Stimulated activated CD4-positive, alpha-beta T cell treated with anti-CD3 and anti-CD28 coated beads, TNF-alpha, amount 100 ng/mL, for 1 hour (primary cell): ENCODE data around the gene RPP21.

Experiments
- DNase-seq, 3 donors: peaks; one replicate each; pipeline ENCODE4 v3.0.0-alpha.2; 2020; ENCODE audit warnings: low read depth in 3 of 3, low spot score in 1 of 3

The RPP21 gene

GRCh38 chr6:30328397-30328796 lies 16.6 kb upstream of the RPP21 start:
- DNase-seq = no peak

GRCh38 chr6:30329331-30329730 lies 15.6 kb upstream of the RPP21 start:
- no peak for DNase-seq

- DNase-seq = no peak
Observed at GRCh38 chr6:30331981-30332380, 13.0 kb upstream of the RPP21 start.

GRCh38 chr6:30334075-30334783 lies 10.7 kb upstream of the RPP21 start:
- DNase-seq = no peak

- DNase-seq = no peak
Observed at GRCh38 chr6:30340589-30341054, 4.3 kb upstream of the RPP21 start.

- no peak for DNase-seq
Observed at GRCh38 chr6:30341218-30341617, 3.7 kb upstream of the RPP21 start.

GRCh38 chr6:30341728-30342127 lies 3.2 kb upstream of the RPP21 start:
- DNase-seq = no peak

GRCh38 chr6:30344191-30344867 lies 627 bp upstream of the RPP21 start:
- no peak for DNase-seq

GRCh38 chr6:30345852-30346251 lies 896 bp downstream of the RPP21 start:
- DNase-seq = no peak

- DNase-seq = no peak
Observed at GRCh38 chr6:30348957-30349356, 4.0 kb downstream of the RPP21 start.

- no peak for DNase-seq
Observed at GRCh38 chr6:30349421-30350177, 4.6 kb downstream of the RPP21 start.

GRCh38 chr6:30350524-30350923 lies 5.6 kb downstream of the RPP21 start:
- DNase-seq = no peak

GRCh38 chr6:30352550-30352949 lies 7.6 kb downstream of the RPP21 start:
- no peak for DNase-seq

- no peak for DNase-seq
Observed at GRCh38 chr6:30355281-30355680, 10.3 kb downstream of the RPP21 start.

- no peak for DNase-seq
Observed at GRCh38 chr6:30356536-30356935, 11.6 kb downstream of the RPP21 start.

- DNase-seq = peak in 2 of 3 donors; percentile 18 to 19
Observed at GRCh38 chr6:30357678-30358540, 13.0 kb downstream of the RPP21 start.

- DNase-seq = no peak
Observed at GRCh38 chr6:30359276-30359675, 14.3 kb downstream of the RPP21 start.

- no peak for DNase-seq
Observed at GRCh38 chr6:30360139-30360538, 15.2 kb downstream of the RPP21 start.

GRCh38 chr6:30361661-30362060 lies 16.7 kb downstream of the RPP21 start:
- no peak for DNase-seq

- DNase-seq = no peak
Observed at GRCh38 chr6:30363459-30363858, 18.5 kb downstream of the RPP21 start.

GRCh38 chr6:30364591-30364990 lies 19.6 kb downstream of the RPP21 start:
- no peak for DNase-seq
